SK-N-SH treated with all-trans-retinoic acid at 6 μM for 48 hours (cell line): ENCODE measurements around the gene EPB41L5.

Experiments
- ATAC-seq: fragments of 200-7000 bp; cut with Tn5 transposase; 3 replicates; pipeline ENCODE4 v1.9.1; 2020; ENCODE audit warnings: mild to moderate bottlenecking, moderate library complexity
- ARNTL ChIP-seq: fragments of 450-650 bp; formaldehyde crosslinking; IDR thresholded peaks from 2 replicates; pipeline ENCODE4 v1.5.0; 2020; ENCODE audit warnings: low read depth, mild to moderate bottlenecking, moderate library complexity, borderline replicate concordance
- BACH2 ChIP-seq: fragments of 250-450 bp; sonication (Bioruptor Pico); IDR thresholded peaks from 2 replicates; pipeline ENCODE4 v1.9.0; 2021; ENCODE audit warnings: mild to moderate bottlenecking, borderline replicate concordance
- CREB5 ChIP-seq: fragments of 250-450 bp; sonication (Bioruptor Pico); IDR thresholded peaks from 2 replicates; pipeline ENCODE4 v1.5.1; 2020; ENCODE audit warnings: low read depth, mild to moderate bottlenecking, moderate library complexity
- CSDC2 ChIP-seq: fragments of 250-450 bp; sonication (Bioruptor Pico); IDR thresholded peaks from 2 replicates; pipeline ENCODE4 v1.5.0; 2020; ENCODE audit warnings: mild to moderate bottlenecking, moderate library complexity
- CSRNP3 ChIP-seq: fragments of 250-450 bp; sonication (Bioruptor Pico); IDR thresholded peaks from 2 replicates; pipeline ENCODE4 v1.5.1; 2021; ENCODE audit warnings: mild to moderate bottlenecking, moderate library complexity
- ESRRG ChIP-seq: fragments of 250-450 bp; sonication (Bioruptor Pico); IDR thresholded peaks from 2 replicates; pipeline ENCODE4 v1.6.1; 2021; ENCODE audit warnings: mild to moderate bottlenecking
- GLIS3 ChIP-seq: fragments of 250-450 bp; sonication (Bioruptor Pico); IDR thresholded peaks from 2 replicates; pipeline ENCODE4 v1.5.0; 2020; ENCODE audit warnings: mild to moderate bottlenecking, moderate library complexity
- ISL1 ChIP-seq: fragments of 250-450 bp; sonication (Bioruptor Pico); IDR thresholded peaks from 2 replicates; pipeline ENCODE4 v2.1.2; 2022; ENCODE audit warnings: mild to moderate bottlenecking, moderate library complexity
- OSR1 ChIP-seq: fragments of 250-450 bp; sonication (Bioruptor Pico); IDR thresholded peaks from 2 replicates; pipeline ENCODE4 v1.8.0; 2022; ENCODE audit warnings: moderate library complexity, mild to moderate bottlenecking, inconsistent platforms
- PATZ1 ChIP-seq: fragments of 250-450 bp; sonication (Bioruptor Pico); IDR thresholded peaks from 2 replicates; pipeline ENCODE4 v1.8.0; 2020; ENCODE audit warnings: mild to moderate bottlenecking, moderate library complexity, borderline replicate concordance
- PPARA ChIP-seq: fragments of 250-450 bp; sonication (Bioruptor Pico); IDR thresholded peaks from 2 replicates; pipeline ENCODE4 v1.5.0; 2020; ENCODE audit warnings: mild to moderate bottlenecking, borderline replicate concordance
- RARB ChIP-seq: fragments of 250-450 bp; sonication (Bioruptor Pico); IDR thresholded peaks from 2 replicates; pipeline ENCODE4 v1.8.0; 2021; ENCODE audit warnings: mild to moderate bottlenecking, moderate library complexity
- SNAI2 ChIP-seq: fragments of 250-450 bp; sonication (Bioruptor Pico); IDR thresholded peaks from 2 replicates; pipeline ENCODE4 v1.5.0; 2020; ENCODE audit warnings: mild to moderate bottlenecking, moderate library complexity
- TCF4 ChIP-seq: fragments of 250-450 bp; sonication (Bioruptor Pico); IDR thresholded peaks from 2 replicates; pipeline ENCODE4 v1.8.0; 2021; ENCODE audit warnings: mild to moderate bottlenecking, moderate library complexity, borderline replicate concordance
- TOX ChIP-seq: fragments of 250-450 bp; sonication (Bioruptor Pico); IDR thresholded peaks from 2 replicates; pipeline ENCODE4 v1.8.0; 2021; ENCODE audit warnings: mild to moderate bottlenecking, moderate library complexity, borderline replicate concordance
- ZC3H10 ChIP-seq: fragments of 250-450 bp; sonication (Bioruptor Pico); IDR thresholded peaks from 2 replicates; pipeline ENCODE4 v1.5.1; 2021; ENCODE audit warnings: mild to moderate bottlenecking, moderate library complexity
- ZFP3 ChIP-seq: fragments of 250-450 bp; sonication (Bioruptor Pico); IDR thresholded peaks from 2 replicates; pipeline ENCODE4 v1.5.0; 2020; ENCODE audit warnings: mild to moderate bottlenecking, moderate library complexity
- ZFP30 ChIP-seq: fragments of 450-650 bp; formaldehyde crosslinking; IDR thresholded peaks from 2 replicates; pipeline ENCODE4 v1.5.0; 2022; ENCODE audit warnings: mild to moderate bottlenecking, moderate library complexity
- ZNF565 ChIP-seq: fragments of 450-650 bp; formaldehyde crosslinking; conservative IDR thresholded peaks from 2 replicates; pipeline ENCODE4 v1.5.0; 2020; ENCODE audit warnings: low read depth, mild to moderate bottlenecking, moderate library complexity
- ZNF70 ChIP-seq: fragments of 450-650 bp; formaldehyde crosslinking; IDR thresholded peaks from 2 replicates; pipeline ENCODE4 v1.5.0; 2020; ENCODE audit warnings: mild to moderate bottlenecking, moderate library complexity
- ZNF8 ChIP-seq: fragments of 450-650 bp; formaldehyde crosslinking; IDR thresholded peaks from 2 replicates; pipeline ENCODE4 v1.5.0; 2020; ENCODE audit warnings: mild to moderate bottlenecking, moderate library complexity
- TF ChIP-seq, protein P1 (sequence below): fragments of 250-450 bp; sonication (Bioruptor Pico); IDR thresholded peaks from 2 replicates; pipeline ENCODE4 v1.5.0; 2020; ENCODE audit warnings: mild to moderate bottlenecking, moderate library complexity

Gene EPB41L5

DNA sequence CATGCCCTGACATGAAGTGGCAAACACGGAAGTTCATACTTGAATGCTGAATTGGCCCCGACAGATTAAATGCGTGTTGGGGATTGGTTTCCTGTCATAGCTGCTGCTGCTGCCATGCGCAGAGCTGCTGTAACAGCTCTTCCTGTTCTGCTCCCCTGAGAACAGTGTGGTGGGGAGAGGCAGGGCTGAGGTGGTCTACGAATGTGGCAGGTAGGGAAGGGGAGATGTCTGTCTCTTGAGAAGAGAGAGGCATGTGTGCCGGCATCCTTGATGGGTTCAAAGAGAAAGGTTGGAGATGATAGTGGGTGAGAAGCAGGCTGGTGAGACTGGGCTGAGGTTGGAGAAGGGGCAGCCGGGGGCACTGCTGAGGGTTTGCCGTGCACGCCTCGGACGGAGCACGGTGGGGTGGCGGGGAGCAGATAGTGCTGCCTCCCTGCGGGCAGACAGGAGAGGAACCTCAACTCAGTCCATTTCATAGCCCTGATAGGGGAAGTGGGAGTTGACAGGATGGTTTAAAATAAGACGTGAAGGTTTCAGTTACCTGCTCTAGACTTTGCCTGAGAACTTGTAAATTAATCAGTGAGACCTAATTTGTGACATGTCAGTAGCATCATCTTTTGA, 164.2 kb downstream of the EPB41L5 start:
- TF ChIP-seq TCF4 (CRISPR knock-in tag) (no peak), OSR1 (CRISPR knock-in tag) (no peak), ESRRG (no peak), RARB (CRISPR knock-in tag) (no peak), ZNF8 (CRISPR knock-in tag) (no peak), ZNF70 (CRISPR knock-in tag) (no peak), BACH2 (CRISPR knock-in tag) (no peak), PPARA (no peak), ZNF565 (CRISPR knock-in tag) (no peak), ISL1 (CRISPR knock-in tag) (no peak), CSRNP3 (CRISPR knock-in tag) (no peak), GLIS3 (CRISPR knock-in tag) (no peak), ZFP30 (CRISPR knock-in tag) (no peak), SNAI2 (CRISPR knock-in tag) (no peak)
- TF ChIP-seq, protein P1, sequence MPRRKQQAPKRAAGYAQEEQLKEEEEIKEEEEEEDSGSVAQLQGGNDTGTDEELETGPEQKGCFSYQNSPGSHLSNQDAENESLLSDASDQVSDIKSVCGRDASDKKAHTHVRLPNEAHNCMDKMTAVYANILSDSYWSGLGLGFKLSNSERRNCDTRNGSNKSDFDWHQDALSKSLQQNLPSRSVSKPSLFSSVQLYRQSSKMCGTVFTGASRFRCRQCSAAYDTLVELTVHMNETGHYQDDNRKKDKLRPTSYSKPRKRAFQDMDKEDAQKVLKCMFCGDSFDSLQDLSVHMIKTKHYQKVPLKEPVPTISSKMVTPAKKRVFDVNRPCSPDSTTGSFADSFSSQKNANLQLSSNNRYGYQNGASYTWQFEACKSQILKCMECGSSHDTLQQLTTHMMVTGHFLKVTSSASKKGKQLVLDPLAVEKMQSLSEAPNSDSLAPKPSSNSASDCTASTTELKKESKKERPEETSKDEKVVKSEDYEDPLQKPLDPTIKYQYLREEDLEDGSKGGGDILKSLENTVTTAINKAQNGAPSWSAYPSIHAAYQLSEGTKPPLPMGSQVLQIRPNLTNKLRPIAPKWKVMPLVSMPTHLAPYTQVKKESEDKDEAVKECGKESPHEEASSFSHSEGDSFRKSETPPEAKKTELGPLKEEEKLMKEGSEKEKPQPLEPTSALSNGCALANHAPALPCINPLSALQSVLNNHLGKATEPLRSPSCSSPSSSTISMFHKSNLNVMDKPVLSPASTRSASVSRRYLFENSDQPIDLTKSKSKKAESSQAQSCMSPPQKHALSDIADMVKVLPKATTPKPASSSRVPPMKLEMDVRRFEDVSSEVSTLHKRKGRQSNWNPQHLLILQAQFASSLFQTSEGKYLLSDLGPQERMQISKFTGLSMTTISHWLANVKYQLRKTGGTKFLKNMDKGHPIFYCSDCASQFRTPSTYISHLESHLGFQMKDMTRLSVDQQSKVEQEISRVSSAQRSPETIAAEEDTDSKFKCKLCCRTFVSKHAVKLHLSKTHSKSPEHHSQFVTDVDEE, result no peak
- no peak for ATAC-seq

GRCh38 chr2:120177973-120178372, 165.1 kb downstream of the EPB41L5 start:
- TF ChIP-seq SNAI2 (CRISPR knock-in tag) (no peak), ISL1 (CRISPR knock-in tag) (no peak), ZC3H10 (CRISPR knock-in tag) (no peak), CSDC2 (no peak), RARB (CRISPR knock-in tag) (no peak), ZFP30 (CRISPR knock-in tag) (no peak), ZNF70 (CRISPR knock-in tag) (no peak), ZNF8 (CRISPR knock-in tag) (no peak), OSR1 (CRISPR knock-in tag) (no peak), PPARA (no peak), ARNTL (CRISPR knock-in tag) (no peak), ESRRG (no peak), TOX (CRISPR knock-in tag) (no peak), PATZ1 (CRISPR knock-in tag) (no peak), ZFP3 (no peak), CREB5 (CRISPR knock-in tag) (no peak), CSRNP3 (CRISPR knock-in tag) (no peak), TCF4 (CRISPR knock-in tag) (no peak), GLIS3 (CRISPR knock-in tag) (no peak), ZNF565 (CRISPR knock-in tag) (no peak)
- no peak for ATAC-seq
